ENCODE results near the gene HACD4. TPM values are rescaled to one million over a fixed set of nuclear protein-coding genes. Genes with fewer than 3 reads are reported as not detected.
"Not testable (repeated sequence)": the region's sequence is repeated elsewhere in the genome, so short reads cannot be mapped to it uniquely, and the experiment has no call there.

Gene HACD4
- total RNA-seq, 1 donor from 2014 or later: 3.0 TPM

DNA sequence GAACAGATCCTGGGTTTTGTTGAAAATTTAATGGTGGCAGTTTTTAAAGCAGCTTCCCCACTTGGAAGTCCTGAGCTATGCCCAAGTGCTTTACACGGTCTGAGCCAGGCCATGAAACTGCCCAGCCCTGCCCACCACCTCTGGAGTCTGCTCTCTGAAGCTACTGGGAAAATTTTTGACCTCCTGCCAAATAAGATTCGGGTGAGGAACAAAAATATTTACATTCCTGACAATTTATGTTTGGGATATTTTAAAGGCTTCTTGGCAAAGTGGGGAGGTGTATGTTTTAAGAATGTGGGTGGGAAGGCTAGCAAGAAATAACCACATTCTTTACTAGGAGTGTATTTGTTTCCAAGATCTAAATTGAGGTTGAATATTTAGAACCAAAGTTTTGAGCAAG, 50.0 kb downstream of the HACD4 start:
- peaks cover 2% of the 10 kb centered on the region for H3K9me3 Mint-ChIP-seq
- H3K4me3 Mint-ChIP-seq: no peak overlapping the region
- peaks cover 47% of the 10 kb centered on the region for H3K36me3 Mint-ChIP-seq
- peak in 1 of 2 experiments; percentile 41 for DNase-seq (ENCODE audit: low spot score in 2 of 2, unreplicated experiment in 2 of 2)
- H3K27ac Mint-ChIP-seq: peak overlapping the region; percentile 89
- peaks cover 22% of the 10 kb centered on the region for H3K4me1 Mint-ChIP-seq
- no peaks in the 10 kb centered on the region for H3K27me3 Mint-ChIP-seq (ENCODE audit: low read depth)
- TF ChIP-seq, protein P1, sequence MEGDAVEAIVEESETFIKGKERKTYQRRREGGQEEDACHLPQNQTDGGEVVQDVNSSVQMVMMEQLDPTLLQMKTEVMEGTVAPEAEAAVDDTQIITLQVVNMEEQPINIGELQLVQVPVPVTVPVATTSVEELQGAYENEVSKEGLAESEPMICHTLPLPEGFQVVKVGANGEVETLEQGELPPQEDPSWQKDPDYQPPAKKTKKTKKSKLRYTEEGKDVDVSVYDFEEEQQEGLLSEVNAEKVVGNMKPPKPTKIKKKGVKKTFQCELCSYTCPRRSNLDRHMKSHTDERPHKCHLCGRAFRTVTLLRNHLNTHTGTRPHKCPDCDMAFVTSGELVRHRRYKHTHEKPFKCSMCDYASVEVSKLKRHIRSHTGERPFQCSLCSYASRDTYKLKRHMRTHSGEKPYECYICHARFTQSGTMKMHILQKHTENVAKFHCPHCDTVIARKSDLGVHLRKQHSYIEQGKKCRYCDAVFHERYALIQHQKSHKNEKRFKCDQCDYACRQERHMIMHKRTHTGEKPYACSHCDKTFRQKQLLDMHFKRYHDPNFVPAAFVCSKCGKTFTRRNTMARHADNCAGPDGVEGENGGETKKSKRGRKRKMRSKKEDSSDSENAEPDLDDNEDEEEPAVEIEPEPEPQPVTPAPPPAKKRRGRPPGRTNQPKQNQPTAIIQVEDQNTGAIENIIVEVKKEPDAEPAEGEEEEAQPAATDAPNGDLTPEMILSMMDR (IDR thresholded peaks at IDR 0.05; ENCODE audit: unreplicated experiment): no peak

DNA sequence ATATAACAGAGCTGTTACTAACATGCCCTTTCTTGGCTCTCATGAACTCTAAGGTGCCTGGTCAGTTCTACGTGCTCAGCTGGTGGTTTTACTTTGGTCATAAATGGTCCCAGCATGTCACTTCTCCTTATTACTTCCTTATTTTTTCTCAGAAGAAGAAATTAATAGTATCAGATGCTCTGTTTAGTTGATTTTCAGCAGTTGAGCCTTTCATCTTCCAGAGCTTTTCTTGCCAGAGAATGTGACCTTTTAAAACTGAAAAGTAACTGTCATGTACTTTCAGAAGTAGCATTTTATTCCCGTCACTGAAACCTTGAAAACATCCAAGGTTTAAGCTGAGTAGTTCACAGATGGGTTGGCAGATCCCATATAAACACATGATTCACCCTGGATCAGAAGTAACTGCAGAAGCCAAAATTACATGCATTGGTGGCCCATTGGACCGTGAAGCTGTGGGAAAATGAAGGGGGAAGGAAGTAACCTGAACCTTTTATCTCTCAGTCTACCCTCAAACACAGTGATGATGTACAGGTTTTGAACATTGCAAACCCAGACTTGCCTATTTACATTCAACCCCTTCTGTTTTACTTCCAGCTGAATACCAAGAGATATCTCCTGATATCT, 50.5 kb downstream of the HACD4 start:
- Mint-ChIP-seq H3K9me3 (peaks cover 4% of the 10 kb centered on the region), H3K27me3 (ENCODE audit: low read depth) (no peaks in the 10 kb centered on the region), H3K36me3 (peaks cover 47% of the 10 kb centered on the region), H3K27ac (peak overlapping the region; percentile 89), H3K4me3 (no peak overlapping the region), H3K4me1 (peaks cover 22% of the 10 kb centered on the region)
- TF ChIP-seq, protein P1 (IDR thresholded peaks at IDR 0.05; ENCODE audit: unreplicated experiment): no peak
- DNase-seq (ENCODE audit: low spot score in 2 of 2, unreplicated experiment in 2 of 2): no peak

DNA sequence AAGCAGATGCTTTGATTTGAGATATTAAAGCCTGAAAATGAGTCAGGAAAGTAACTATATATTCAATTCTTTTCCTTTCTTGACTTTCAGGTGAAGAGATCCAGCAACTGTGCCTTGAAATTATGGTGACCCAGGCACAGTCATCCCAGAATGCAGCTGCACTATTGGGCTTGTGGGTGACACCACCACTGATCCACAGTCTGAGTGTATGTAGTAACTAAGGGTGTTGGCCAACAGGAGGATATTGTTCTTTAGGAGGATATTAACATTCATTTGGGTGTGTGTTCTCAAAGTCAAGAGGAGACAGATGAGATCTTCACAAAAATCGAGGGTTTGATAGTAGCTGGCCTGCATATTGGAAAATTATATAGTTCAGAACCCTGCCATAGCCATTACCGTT, 53.2 kb downstream of the HACD4 start:
- H3K4me1 Mint-ChIP-seq: peaks cover 22% of the 10 kb centered on the region
- H3K9me3 Mint-ChIP-seq: peaks cover 4% of the 10 kb centered on the region
- H3K27me3 Mint-ChIP-seq (ENCODE audit: low read depth): no peaks in the 10 kb centered on the region
- no peak overlapping the region for H3K27ac Mint-ChIP-seq
- TF ChIP-seq, protein P1 (IDR thresholded peaks at IDR 0.05; ENCODE audit: unreplicated experiment): no peak
- no peak overlapping the region for H3K4me3 Mint-ChIP-seq
- no peak for DNase-seq (ENCODE audit: low spot score in 2 of 2, unreplicated experiment in 2 of 2)
- peaks cover 49% of the 10 kb centered on the region for H3K36me3 Mint-ChIP-seq

DNA sequence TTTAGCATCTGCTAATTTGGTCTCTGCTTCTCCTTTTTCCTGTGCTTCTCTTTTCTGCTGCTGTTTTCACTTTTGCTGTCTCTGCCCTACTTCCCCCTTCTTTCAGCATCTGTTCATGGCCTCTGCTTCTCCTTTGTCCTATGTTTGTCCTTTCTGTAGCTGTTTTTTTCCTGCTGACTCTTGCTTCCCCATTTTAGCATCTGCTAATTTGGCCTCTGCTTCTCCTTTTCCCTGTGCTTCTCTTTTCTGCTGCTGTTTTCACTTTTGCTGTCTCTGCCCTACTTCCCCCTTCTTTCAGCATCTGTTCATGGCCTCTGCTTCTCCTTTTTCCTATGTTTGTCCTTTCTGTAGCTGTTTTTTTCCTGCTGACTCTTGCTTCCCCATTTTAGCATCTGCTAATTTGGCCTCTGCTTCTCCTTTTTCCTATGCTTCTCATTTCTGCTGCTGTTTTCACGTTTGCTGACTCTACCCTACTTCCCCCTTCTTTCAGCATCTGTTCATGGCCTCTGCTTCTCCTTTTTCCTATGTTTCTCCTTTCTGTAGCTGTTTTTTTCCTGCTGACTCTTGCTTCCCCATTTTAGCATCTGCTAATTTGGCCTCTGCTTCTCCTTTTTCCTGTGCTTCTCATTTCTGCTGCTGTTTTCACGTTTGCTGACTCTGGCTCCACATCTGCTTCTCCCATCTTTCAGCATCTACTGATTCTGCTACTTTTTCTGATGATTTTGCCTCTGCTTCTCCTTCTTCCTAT, 57.1 kb downstream of the HACD4 start:
- H3K4me3 Mint-ChIP-seq; H3K27me3 Mint-ChIP-seq (ENCODE audit: low read depth); DNase-seq (ENCODE audit: low spot score in 2 of 2, unreplicated experiment in 2 of 2); H3K4me1 Mint-ChIP-seq; H3K27ac Mint-ChIP-seq: not testable (repeated sequence)
- peaks cover 44% of the 10 kb centered on the region for H3K36me3 Mint-ChIP-seq
- H3K9me3 Mint-ChIP-seq: peaks cover 19% of the 10 kb centered on the region

DNA sequence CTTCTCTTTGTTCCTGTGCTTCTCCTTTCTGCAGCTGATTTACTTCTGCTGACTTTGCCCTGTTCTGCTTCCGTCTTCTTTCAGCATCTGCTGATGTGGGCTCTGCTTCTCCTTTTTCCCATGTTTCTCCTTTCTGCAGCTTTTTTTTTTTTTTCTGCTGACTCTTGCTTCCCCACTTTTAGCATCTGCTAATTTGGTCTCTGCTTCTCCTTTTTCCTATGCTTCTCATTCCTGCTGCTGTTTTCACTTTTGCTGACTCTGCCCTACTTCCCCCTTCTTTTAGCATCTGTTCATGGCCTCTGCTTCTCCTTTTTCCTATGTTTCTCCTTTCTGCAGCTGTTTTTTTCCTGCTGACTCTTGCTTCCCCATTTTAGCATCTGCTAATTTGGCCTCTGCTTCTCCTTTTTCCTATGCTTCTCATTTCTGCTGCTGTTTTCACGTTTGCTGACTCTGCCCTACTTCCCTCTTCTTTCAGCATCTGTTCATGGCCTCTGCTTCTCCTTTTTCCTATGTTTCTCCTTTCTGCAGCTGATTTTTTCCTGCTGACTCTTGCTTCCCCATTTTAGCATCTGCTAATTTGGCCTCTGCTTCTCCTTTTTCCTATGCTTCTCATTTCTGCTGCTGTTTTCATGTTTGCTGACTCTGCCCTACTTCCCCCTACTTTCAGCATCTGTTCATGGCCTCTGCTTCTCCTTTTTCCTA, 58.0 kb downstream of the HACD4 start:
- H3K27me3 Mint-ChIP-seq (ENCODE audit: low read depth); H3K27ac Mint-ChIP-seq; DNase-seq (ENCODE audit: low spot score in 2 of 2, unreplicated experiment in 2 of 2); H3K4me3 Mint-ChIP-seq; H3K4me1 Mint-ChIP-seq: not testable (repeated sequence)
- H3K36me3 Mint-ChIP-seq: peaks cover 47% of the 10 kb centered on the region
- peaks cover 26% of the 10 kb centered on the region for H3K9me3 Mint-ChIP-seq

DNA sequence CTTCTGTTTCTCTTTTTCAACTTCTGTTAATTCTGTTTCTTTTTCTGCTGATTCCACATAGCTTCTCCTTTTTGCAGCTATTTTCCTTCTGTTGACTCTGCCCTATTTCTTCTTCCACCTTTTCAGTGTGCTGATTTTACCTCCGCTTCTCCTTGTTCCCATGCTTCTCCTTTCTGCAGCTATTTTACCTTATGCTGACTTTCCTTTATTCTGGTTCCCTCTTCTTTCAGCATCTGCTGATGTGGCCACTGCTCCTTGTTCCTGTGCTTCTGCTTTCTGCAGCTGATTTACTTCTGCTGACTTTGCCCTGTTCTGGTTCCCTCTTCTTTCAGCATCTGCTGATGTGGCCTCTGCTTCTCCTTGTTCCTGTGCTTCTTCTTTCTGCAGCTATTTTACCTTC, 58.8 kb downstream of the HACD4 start:
- TF ChIP-seq, protein P1 (IDR thresholded peaks at IDR 0.05; ENCODE audit: unreplicated experiment): no peak
- no peak for DNase-seq (ENCODE audit: low spot score in 2 of 2, unreplicated experiment in 2 of 2)
- peaks cover 30% of the 10 kb centered on the region for H3K9me3 Mint-ChIP-seq
- H3K27me3 Mint-ChIP-seq (ENCODE audit: low read depth): no peaks in the 10 kb centered on the region
- H3K27ac Mint-ChIP-seq: no peak overlapping the region
- H3K36me3 Mint-ChIP-seq: peaks cover 48% of the 10 kb centered on the region
- no peak overlapping the region for H3K4me3 Mint-ChIP-seq
- H3K4me1 Mint-ChIP-seq: no peaks in the 10 kb centered on the region
